ENCODE results near the gene RAB33B.
"Not testable (repeated sequence)": the region's sequence is repeated elsewhere in the genome, so short reads cannot be mapped to it uniquely, and the experiment has no call there.

Gene RAB33B

GRCh38 chr4:139465922-139466321, 12.0 kb downstream of the RAB33B start:
- TF ChIP-seq CTCF (IDR thresholded peaks at IDR 0.05; ENCODE audit: low read depth, low read length): no peak
- no peak for DNase-seq (ENCODE audit: extremely low read depth, low read depth)

GRCh38 chr4:139468756-139469155, 14.8 kb downstream of the RAB33B start:
- DNase-seq (ENCODE audit: extremely low read depth, low read depth): not testable (repeated sequence)

- no peak for TF ChIP-seq CTCF (IDR thresholded peaks at IDR 0.05; ENCODE audit: low read depth, low read length)
- DNase-seq (ENCODE audit: extremely low read depth, low read depth): no peak
Measured at GRCh38 chr4:139469216-139469615, 15.3 kb downstream of the RAB33B start.

- TF ChIP-seq CTCF (IDR thresholded peaks at IDR 0.05; ENCODE audit: low read depth, low read length): no peak
- no peak for DNase-seq (ENCODE audit: extremely low read depth, low read depth)
Measured at GRCh38 chr4:139469869-139470268, 15.9 kb downstream of the RAB33B start.

GRCh38 chr4:139470295-139470694, 16.4 kb downstream of the RAB33B start:
- no peak for TF ChIP-seq CTCF (IDR thresholded peaks at IDR 0.05; ENCODE audit: low read depth, low read length)
- no peak for DNase-seq (ENCODE audit: extremely low read depth, low read depth)

- TF ChIP-seq CTCF (IDR thresholded peaks at IDR 0.05; ENCODE audit: low read depth, low read length): no peak
- DNase-seq (ENCODE audit: extremely low read depth, low read depth): no peak
Measured at GRCh38 chr4:139470997-139471665, 17.2 kb downstream of the RAB33B start.

GRCh38 chr4:139472852-139473251, 18.9 kb downstream of the RAB33B start:
- no peak for TF ChIP-seq CTCF (IDR thresholded peaks at IDR 0.05; ENCODE audit: low read depth, low read length)
- DNase-seq (ENCODE audit: extremely low read depth, low read depth): no peak

- TF ChIP-seq CTCF (IDR thresholded peaks at IDR 0.05; ENCODE audit: low read depth, low read length): no peak
- no peak for DNase-seq (ENCODE audit: extremely low read depth, low read depth)
Measured at GRCh38 chr4:139476363-139476762, 22.4 kb downstream of the RAB33B start.

Measured in AG09319 (cell line).